ENCODE results near the gene ITPK1. TPM values are rescaled to one million over a fixed set of nuclear protein-coding genes. Genes with fewer than 3 reads are reported as not detected.

The ITPK1 gene
- total RNA-seq, 1 experiment from 2014 or later = 56.2 TPM

- DNase-seq (ENCODE audit: low read depth in 1 of 2, low spot score in 2 of 2) = no peak
- Histone ChIP-seq H3K27me3 (replicated peaks) (no peaks in the 10 kb centered on the region), H3K36me3 (peaks cover 10% of the 10 kb centered on the region), H3K9me3 (replicated peaks) (no peaks in the 10 kb centered on the region), H3K4me3 (no peak overlapping the region), H3K4me1 (replicated peaks) (peaks cover 52% of the 10 kb centered on the region), H3K27ac (no peak overlapping the region)
Measured at GRCh38 chr14:93050761-93051160, 65.0 kb downstream of the ITPK1 start.

- no peak for DNase-seq (ENCODE audit: low read depth in 1 of 2, low spot score in 2 of 2)
- Histone ChIP-seq H3K4me1 (replicated peaks) (peaks cover 58% of the 10 kb centered on the region), H3K36me3 (peaks cover 6% of the 10 kb centered on the region), H3K4me3 (no peak overlapping the region), H3K9me3 (replicated peaks) (no peaks in the 10 kb centered on the region), H3K27ac (no peak overlapping the region), H3K27me3 (replicated peaks) (no peaks in the 10 kb centered on the region)
Measured at GRCh38 chr14:93049867-93050331, 65.8 kb downstream of the ITPK1 start.

- Histone ChIP-seq H3K4me3 (no peak overlapping the region), H3K4me1 (replicated peaks) (peaks cover 64% of the 10 kb centered on the region), H3K36me3 (peaks cover 6% of the 10 kb centered on the region), H3K27me3 (replicated peaks) (no peaks in the 10 kb centered on the region), H3K27ac (no peak overlapping the region), H3K9me3 (replicated peaks) (no peaks in the 10 kb centered on the region)
- no peak for DNase-seq (ENCODE audit: low read depth in 1 of 2, low spot score in 2 of 2)
Measured at GRCh38 chr14:93049315-93049714, 66.4 kb downstream of the ITPK1 start.

- Histone ChIP-seq H3K9me3 (replicated peaks) (no peaks in the 10 kb centered on the region), H3K4me1 (replicated peaks) (peaks cover 69% of the 10 kb centered on the region), H3K27me3 (replicated peaks) (no peaks in the 10 kb centered on the region), H3K4me3 (no peak overlapping the region), H3K27ac (no peak overlapping the region), H3K36me3 (peaks cover 6% of the 10 kb centered on the region)
- no peak for DNase-seq (ENCODE audit: low read depth in 1 of 2, low spot score in 2 of 2)
Measured at GRCh38 chr14:93048843-93049242, 66.9 kb downstream of the ITPK1 start.

GRCh38 chr14:93047661-93048060, 68.1 kb downstream of the ITPK1 start:
- H3K36me3 ChIP-seq = peaks cover 6% of the 10 kb centered on the region
- H3K9me3 ChIP-seq (replicated peaks) = no peaks in the 10 kb centered on the region
- DNase-seq (ENCODE audit: low read depth in 1 of 2, low spot score in 2 of 2) = no peak
- peaks cover 80% of the 10 kb centered on the region for H3K4me1 ChIP-seq (replicated peaks)
- H3K27ac ChIP-seq = no peak overlapping the region
- no peaks in the 10 kb centered on the region for H3K27me3 ChIP-seq (replicated peaks)
- no peak overlapping the region for H3K4me3 ChIP-seq

- H3K4me1 ChIP-seq (replicated peaks) = peaks cover 85% of the 10 kb centered on the region
- H3K4me3 ChIP-seq = no peak overlapping the region
- no peaks in the 10 kb centered on the region for H3K9me3 ChIP-seq (replicated peaks)
- peaks cover 6% of the 10 kb centered on the region for H3K36me3 ChIP-seq
- H3K27me3 ChIP-seq (replicated peaks) = no peaks in the 10 kb centered on the region
- DNase-seq (ENCODE audit: low read depth in 1 of 2, low spot score in 2 of 2) = no peak
- H3K27ac ChIP-seq = peak overlapping the region; percentile 94
Measured at GRCh38 chr14:93047157-93047556, 68.6 kb downstream of the ITPK1 start.

- no peaks in the 10 kb centered on the region for H3K9me3 ChIP-seq (replicated peaks)
- H3K36me3 ChIP-seq = peaks cover 6% of the 10 kb centered on the region
- no peaks in the 10 kb centered on the region for H3K27me3 ChIP-seq (replicated peaks)
- DNase-seq (ENCODE audit: low read depth in 1 of 2, low spot score in 2 of 2) = peak; percentile 64 to 69
- peak overlapping the region; percentile 94 for H3K27ac ChIP-seq
- peaks cover 90% of the 10 kb centered on the region for H3K4me1 ChIP-seq (replicated peaks)
- H3K4me3 ChIP-seq = no peak overlapping the region
Measured at GRCh38 chr14:93046705-93047050, 69.0 kb downstream of the ITPK1 start.

DNA sequence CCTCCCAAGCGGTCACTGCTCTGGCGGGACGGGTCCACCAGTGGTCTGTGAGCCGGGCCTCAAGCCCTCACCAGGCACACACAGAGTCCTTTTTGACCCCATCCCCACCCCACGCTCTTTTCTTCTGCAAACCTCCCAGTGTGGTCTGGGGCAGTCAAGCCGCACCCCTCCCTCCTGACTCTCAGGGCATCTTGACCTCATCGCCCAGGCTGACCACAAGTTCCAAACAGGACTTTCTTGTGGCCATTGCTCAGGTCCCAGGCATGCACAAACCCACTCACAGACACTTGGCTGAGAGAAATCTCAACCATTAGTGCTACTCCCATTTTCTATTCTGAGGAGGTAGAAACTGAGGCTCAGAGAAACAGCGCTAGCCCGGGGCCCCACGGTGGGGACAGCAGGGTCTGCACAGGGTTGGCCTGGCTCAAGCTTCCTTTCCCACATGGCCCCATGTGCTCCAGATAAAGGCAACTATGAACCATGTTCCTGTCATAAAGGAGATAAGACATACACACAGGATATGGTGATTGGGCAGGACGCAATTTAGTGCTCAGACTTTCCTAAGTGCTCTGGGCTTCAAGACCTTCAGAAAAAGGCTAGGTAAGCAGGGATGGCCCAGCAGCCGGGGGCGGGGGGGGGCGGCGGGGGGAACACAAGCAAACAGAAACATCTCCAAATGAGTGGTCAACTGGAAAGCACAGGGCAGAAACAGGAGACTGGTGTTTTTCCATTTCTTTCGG, 69.6 kb downstream of the ITPK1 start:
- H3K27me3 ChIP-seq (replicated peaks) = no peaks in the 10 kb centered on the region
- H3K4me1 ChIP-seq (replicated peaks) = peaks cover 95% of the 10 kb centered on the region
- H3K4me3 ChIP-seq = no peak overlapping the region
- peak; percentile 86 to 92 for DNase-seq (ENCODE audit: low read depth in 1 of 2, low spot score in 2 of 2)
- H3K9me3 ChIP-seq (replicated peaks) = no peaks in the 10 kb centered on the region
- H3K27ac ChIP-seq = peak overlapping the region; percentile 94
- peaks cover 6% of the 10 kb centered on the region for H3K36me3 ChIP-seq

DNA sequence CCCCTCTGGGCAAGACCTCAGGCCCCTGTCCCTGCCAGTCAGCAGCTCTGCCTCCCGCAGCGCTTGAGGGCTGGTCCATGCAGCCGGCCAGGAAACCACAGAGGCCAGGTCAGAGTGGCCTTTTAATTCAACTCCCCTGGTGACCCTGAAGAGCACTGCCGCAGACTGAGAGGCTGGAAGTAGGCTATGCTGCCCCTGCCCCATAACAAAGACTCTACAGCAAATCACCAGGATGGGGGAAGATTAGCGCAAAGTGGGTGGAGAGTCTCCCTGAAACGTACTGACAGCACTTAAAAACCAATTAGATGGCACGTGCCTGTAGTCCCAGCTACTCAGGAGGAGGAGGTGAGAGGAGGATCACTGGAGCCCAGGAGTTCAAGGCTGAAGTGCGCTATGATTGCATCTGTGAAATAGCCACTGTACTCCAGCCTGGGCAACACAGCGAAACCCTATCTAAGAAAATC, 70.5 kb downstream of the ITPK1 start:
- peaks cover 6% of the 10 kb centered on the region for H3K36me3 ChIP-seq
- H3K4me1 ChIP-seq (replicated peaks) = peaks cover 98% of the 10 kb centered on the region
- no peaks in the 10 kb centered on the region for H3K27me3 ChIP-seq (replicated peaks)
- peak in 1 of 2 experiments; percentile 44 for DNase-seq (ENCODE audit: low read depth in 1 of 2, low spot score in 2 of 2)
- peak overlapping the region; percentile 94 for H3K27ac ChIP-seq
- no peaks in the 10 kb centered on the region for H3K9me3 ChIP-seq (replicated peaks)
- no peak overlapping the region for H3K4me3 ChIP-seq

DNA sequence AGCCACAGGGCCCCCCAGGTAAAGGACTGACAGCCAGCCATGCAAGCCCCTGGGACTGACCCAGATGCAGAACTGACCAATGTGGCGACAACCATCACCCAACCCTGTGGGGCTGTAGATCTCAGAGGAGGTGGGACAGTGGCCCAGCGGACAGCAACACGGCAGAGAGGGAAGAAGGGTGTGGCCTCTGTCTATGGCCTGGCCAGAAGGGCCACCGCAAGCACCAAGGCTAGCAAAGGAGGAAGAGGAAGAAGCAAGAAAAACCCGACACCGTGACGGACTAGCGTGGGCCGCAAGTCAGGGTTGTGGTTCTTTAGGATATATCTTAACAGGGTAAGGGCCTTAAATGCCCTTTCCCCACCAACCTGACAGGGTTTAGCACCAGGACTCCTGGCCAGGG, 71.2 kb downstream of the ITPK1 start:
- H3K4me1 ChIP-seq (replicated peaks) = peaks cover 98% of the 10 kb centered on the region
- H3K27me3 ChIP-seq (replicated peaks) = no peaks in the 10 kb centered on the region
- DNase-seq (ENCODE audit: low read depth in 1 of 2, low spot score in 2 of 2) = no peak
- H3K27ac ChIP-seq = peak overlapping the region; percentile 94
- no peak overlapping the region for H3K4me3 ChIP-seq
- no peaks in the 10 kb centered on the region for H3K9me3 ChIP-seq (replicated peaks)
- peaks cover 6% of the 10 kb centered on the region; the same call in 1 of the 2 replicates for H3K36me3 ChIP-seq

DNA sequence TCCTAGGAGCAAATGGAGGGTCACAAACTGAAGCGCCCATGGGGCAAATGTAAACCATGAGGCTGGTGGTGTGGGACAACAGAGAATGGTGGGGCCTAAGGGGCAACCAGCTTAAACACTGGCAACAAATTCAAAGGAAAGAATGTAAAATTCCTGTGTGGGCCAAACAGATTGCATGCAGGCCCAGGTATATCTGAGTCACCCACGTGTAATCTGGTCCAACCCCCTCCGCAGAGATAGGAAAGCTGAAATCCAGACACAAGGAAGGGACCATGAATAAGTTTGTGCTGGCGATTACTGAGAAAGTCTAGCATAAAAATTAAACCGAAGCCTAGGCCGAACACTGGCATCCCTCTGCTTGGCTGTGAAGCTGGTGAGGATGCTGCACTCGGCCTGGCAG, 71.6 kb downstream of the ITPK1 start:
- Histone ChIP-seq H3K4me3 (no peak overlapping the region), H3K27me3 (replicated peaks) (no peaks in the 10 kb centered on the region), H3K36me3 (peaks cover 4% of the 10 kb centered on the region; the same call in 1 of the 2 replicates), H3K27ac (peak overlapping the region; percentile 94), H3K4me1 (replicated peaks) (peaks cover 98% of the 10 kb centered on the region), H3K9me3 (replicated peaks) (no peaks in the 10 kb centered on the region)
- DNase-seq (ENCODE audit: low read depth in 1 of 2, low spot score in 2 of 2) = no peak

- DNase-seq (ENCODE audit: low read depth in 1 of 2, low spot score in 2 of 2) = peak; percentile 90 to 94
- no peak overlapping the region for H3K4me3 ChIP-seq
- peaks cover 99% of the 10 kb centered on the region for H3K4me1 ChIP-seq (replicated peaks)
- H3K9me3 ChIP-seq (replicated peaks) = no peaks in the 10 kb centered on the region
- H3K36me3 ChIP-seq = peaks cover 3% of the 10 kb centered on the region; the same call in 1 of the 2 replicates
- no peaks in the 10 kb centered on the region for H3K27me3 ChIP-seq (replicated peaks)
- H3K27ac ChIP-seq = peak overlapping the region; percentile 94
Measured at GRCh38 chr14:93042968-93043940, 72.5 kb downstream of the ITPK1 start.

GRCh38 chr14:93041830-93042229, 73.9 kb downstream of the ITPK1 start:
- H3K4me3 ChIP-seq = no peak overlapping the region
- peaks cover 99% of the 10 kb centered on the region for H3K4me1 ChIP-seq (replicated peaks)
- DNase-seq (ENCODE audit: low read depth in 1 of 2, low spot score in 2 of 2) = no peak
- no peaks in the 10 kb centered on the region for H3K9me3 ChIP-seq (replicated peaks)
- no peak overlapping the region for H3K27ac ChIP-seq
- H3K27me3 ChIP-seq (replicated peaks) = no peaks in the 10 kb centered on the region
- peaks cover 3% of the 10 kb centered on the region; the same call in 1 of the 2 replicates for H3K36me3 ChIP-seq

DNA sequence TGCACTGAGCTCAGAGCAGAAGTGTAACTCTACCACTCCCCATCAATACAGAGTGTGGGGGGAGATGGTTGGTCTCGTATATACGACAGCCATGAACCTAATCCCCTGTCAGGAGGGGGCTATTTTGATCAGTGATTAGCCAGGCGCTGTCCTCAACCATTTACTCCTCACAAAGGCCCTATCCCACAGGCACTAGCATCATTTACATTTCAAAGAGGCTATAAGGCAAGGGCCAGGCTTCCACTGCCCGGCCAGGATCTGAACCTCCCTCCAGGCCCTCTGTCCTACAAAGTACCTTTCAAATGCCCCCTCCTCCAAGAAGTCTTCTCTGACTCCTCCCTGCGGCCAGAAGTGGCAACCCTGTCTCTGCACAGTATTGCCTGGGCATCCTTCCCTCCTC, 74.7 kb downstream of the ITPK1 start:
- H3K36me3 ChIP-seq = peaks cover 3% of the 10 kb centered on the region; the same call in 1 of the 2 replicates
- H3K4me3 ChIP-seq = no peak overlapping the region
- H3K4me1 ChIP-seq (replicated peaks) = peaks cover 99% of the 10 kb centered on the region
- H3K27me3 ChIP-seq (replicated peaks) = no peaks in the 10 kb centered on the region
- DNase-seq (ENCODE audit: low read depth in 1 of 2, low spot score in 2 of 2) = no peak
- no peak overlapping the region for H3K27ac ChIP-seq
- H3K9me3 ChIP-seq (replicated peaks) = no peaks in the 10 kb centered on the region
